GM12878 (cell line): ENCODE data around the gene TCF7L1. TPM values are rescaled to one million over a fixed set of nuclear protein-coding genes. Genes with fewer than 3 reads are reported as not detected.

Experiments used
- E2F4 ChIP-seq: IDR thresholded peaks from 2 replicates; pipeline ENCODE4 v1.6.1; 2012; ENCODE audit warnings: low read depth, low read length, improper control_type of control experiment
- EED ChIP-seq: sonication (generic); IDR thresholded peaks from 2 replicates; pipeline ENCODE4 v1.6.1; 2016; ENCODE audit warnings: antibody characterized with exemption, low read depth
- EP300 ChIP-seq, 2 experiments: fragments of 150-350 bp in 1 of 2; IDR thresholded peaks; 2 replicates each; pipeline ENCODE4 v1.6.1; 2011 to 2012; ENCODE audit warnings: low read depth in 2 of 2, low read length in 2 of 2, borderline replicate concordance in 1 of 2, improper control_type of control experiment in 1 of 2, inconsistent platforms in 1 of 2; ENCODE audit not compliant: control insufficient read depth in 1 of 2
- GATAD2B ChIP-seq: fragments of 450-650 bp; conservative IDR thresholded peaks from 2 replicates; pipeline ENCODE4 v1.6.1; 2017; ENCODE audit warnings: low read depth, mild to moderate bottlenecking, moderate library complexity
- JUNB ChIP-seq: IDR thresholded peaks from 2 replicates; pipeline ENCODE4 v1.6.1; 2016; ENCODE audit warnings: antibody characterized with exemption, mild to moderate bottlenecking
- KLF5 ChIP-seq: fragments of 450-650 bp; IDR thresholded peaks from 2 replicates; pipeline ENCODE4 v1.6.1; 2014; ENCODE audit warnings: mild to moderate bottlenecking; ENCODE audit not compliant: partially characterized antibody
- MXI1 ChIP-seq: fragments of 150-350 bp; IDR thresholded peaks from 2 replicates; pipeline ENCODE4 v1.6.1; 2011; ENCODE audit warnings: low read depth, mild to moderate bottlenecking, inconsistent platforms, low read length, improper control_type of control experiment
- NRF1 ChIP-seq: conservative IDR thresholded peaks from 2 replicates; pipeline ENCODE4 v1.6.1; 2011; ENCODE audit warnings: mild to moderate bottlenecking, low read depth, low read length, improper control_type of control experiment
- PML ChIP-seq: IDR thresholded peaks from 2 replicates; pipeline ENCODE4 v1.6.1; 2012; ENCODE audit warnings: low read length, inconsistent platforms
- RCOR1 ChIP-seq: conservative IDR thresholded peaks from 2 replicates; pipeline ENCODE4 v1.6.1; 2012; ENCODE audit warnings: low read depth, low read length, improper control_type of control experiment
- SMARCA5 ChIP-seq: fragments of 450-650 bp; IDR thresholded peaks from 2 replicates; pipeline ENCODE4 v1.6.1; 2017; ENCODE audit warnings: mild to moderate bottlenecking
- TCF3 ChIP-seq: IDR thresholded peaks from 2 replicates; pipeline ENCODE4 v1.6.1; 2012; ENCODE audit warnings: low read depth, mild to moderate bottlenecking, low read length, borderline replicate concordance; ENCODE audit not compliant: insufficient read depth
- WRNIP1 ChIP-seq: IDR thresholded peaks from 2 replicates; pipeline ENCODE4 v1.6.1; 2011; ENCODE audit warnings: low read depth, low read length, improper control_type of control experiment, borderline replicate concordance
- YY1 ChIP-seq: IDR thresholded peaks from 2 replicates; pipeline ENCODE4 v1.6.1; 2011; ENCODE audit warnings: low read depth, mild to moderate bottlenecking, low read length
- ZSCAN29 ChIP-seq: fragments of 450-650 bp; IDR thresholded peaks from 2 replicates; pipeline ENCODE4 v1.6.1; 2017; ENCODE audit warnings: mild to moderate bottlenecking, moderate library complexity
- polyA plus RNA-seq, 11 experiments: library from polyadenylated mRNA; depleted of rRNA in 4 of 11; unstranded in 6 of 11; stranded (reverse) in 5 of 11; fragments of >200 nt; fragmentation: Nextera tagmentation in 4 of 11; fragmentation: Illumina TruSeq in 1 of 11; extraction: Ambion mirVana in 4 of 11; extraction: Trizol in 1 of 11; gene quantifications; 1 replicate in 1 of 11; 2 replicates in 10 of 11; pipeline versions ENCODE4 v1.2.1 to v1.2.3, GENCODE V29; 2011 to 2016; ENCODE audit warnings: inconsistent platforms in 2 of 11, missing spikeins in 2 of 11, low read depth in 1 of 11
- total RNA-seq, 4 experiments: library from RNA; depleted of rRNA in 3 of 4; stranded (reverse); fragments of >200 nt in 3 of 4; fragmentation: Illumina TruSeq in 1 of 4; extraction: Trizol in 1 of 4; gene quantifications; 2 replicates each; pipeline versions ENCODE4 v1.2.1 to v1.2.3, GENCODE V29; 2013 to 2021
- TF ChIP-seq, protein P1 (sequence below): fragments of 450-650 bp; IDR thresholded peaks from 2 replicates; pipeline ENCODE4 v1.6.1; 2018; ENCODE audit warnings: borderline replicate concordance, mild to moderate bottlenecking; ENCODE audit not compliant: partially characterized antibody
- TF ChIP-seq, protein P2 (sequence below): IDR thresholded peaks from 2 replicates; pipeline ENCODE4 v1.6.1; 2012; ENCODE audit warnings: low read depth, low read length, improper control_type of control experiment
- TF ChIP-seq, protein P3 (sequence below): fragments of 450-650 bp; IDR thresholded peaks from 2 replicates; pipeline ENCODE4 v1.6.1; 2017; ENCODE audit warnings: low read depth, mild to moderate bottlenecking, moderate library complexity
- TF ChIP-seq, protein P4 (sequence below): fragments of 450-650 bp; IDR thresholded peaks from 2 replicates; pipeline ENCODE4 v1.6.1; 2017; ENCODE audit warnings: mild to moderate bottlenecking, moderate library complexity

The TCF7L1 gene
- total and polyA plus RNA-seq, 10 of the 15 experiments (the other 5 are each of a cell fraction or from before 2014, with no cell fraction given) = 0.03 to 0.11 (median 0.10) TPM; not detected in 7

DNA sequence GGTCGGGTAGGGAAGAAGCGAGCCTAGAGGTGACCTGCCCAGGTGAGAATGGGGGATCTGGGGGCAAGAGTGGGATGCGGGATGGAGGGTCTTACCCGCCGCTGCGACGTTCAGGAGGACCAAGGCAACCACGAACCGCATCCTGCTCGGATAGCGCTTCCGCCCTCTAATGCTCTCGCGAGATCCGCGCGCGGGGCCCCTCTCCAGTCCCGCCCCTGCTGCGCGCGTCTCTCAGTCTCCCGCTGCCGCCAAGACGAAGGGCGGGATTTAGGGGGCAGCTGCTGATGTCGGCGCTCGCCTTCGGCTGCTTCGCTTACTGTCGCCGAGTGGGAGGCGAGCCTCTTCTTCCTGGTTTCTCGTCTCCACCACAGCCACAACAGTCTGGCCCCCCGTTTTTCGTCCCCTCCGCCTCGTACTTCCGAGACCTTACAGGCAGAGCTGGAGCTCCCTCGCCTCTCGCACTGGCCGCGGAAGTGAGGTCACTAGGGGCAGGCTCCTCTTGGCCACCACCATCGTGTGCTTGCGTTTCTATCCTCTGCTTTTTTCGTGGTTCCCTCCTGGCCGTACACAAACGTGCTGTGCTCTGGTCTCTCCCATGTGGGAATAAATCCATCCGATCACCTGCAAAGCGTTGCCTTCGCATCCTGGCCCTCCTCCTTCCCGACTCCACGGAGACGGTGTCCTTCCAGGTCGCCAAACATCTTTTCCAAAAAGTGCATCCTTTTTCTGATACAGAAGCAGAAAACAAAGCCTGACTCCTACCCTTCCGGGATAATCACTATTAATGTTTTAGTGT is 194.8 kb downstream of the TCF7L1 start, which contains the start of gene TGOLN2 (continued):
- TF ChIP-seq YY1 (peak; percentile 67; the same call in 1 of the 2 replicates), EED (no peak; the same call in 1 of the 2 replicates), GATAD2B (peak; percentile 79; the same call in 1 of the 2 replicates), E2F4 (peak; percentile 60; the same call in 1 of the 2 replicates), PML (peak; percentile 99), SMARCA5 (no peak), KLF5 (peak; percentile 71), EP300 (IDR thresholded peaks at IDR 0.05; ENCODE audit: borderline replicate concordance in 1 of 2, control insufficient read depth in 1 of 2, low read depth in 2 of 2, low read length in 2 of 2) (peak in 1 of 2 experiments; percentile 13; a peak in 1 of 4 replicates), JUNB (no peak), NRF1 (0 out of 2 replicates have a peak, but pooled peaks have one; percentile 26), MXI1 (peak; percentile 80), WRNIP1 (peak; percentile 52; the same call in 1 of the 2 replicates), TCF3 (0 out of 2 replicates have a peak, but pooled peaks have one; percentile 63), RCOR1 (peak; percentile 94; the same call in 1 of the 2 replicates), ZSCAN29 (no peak)
- TF ChIP-seq, protein P1, sequence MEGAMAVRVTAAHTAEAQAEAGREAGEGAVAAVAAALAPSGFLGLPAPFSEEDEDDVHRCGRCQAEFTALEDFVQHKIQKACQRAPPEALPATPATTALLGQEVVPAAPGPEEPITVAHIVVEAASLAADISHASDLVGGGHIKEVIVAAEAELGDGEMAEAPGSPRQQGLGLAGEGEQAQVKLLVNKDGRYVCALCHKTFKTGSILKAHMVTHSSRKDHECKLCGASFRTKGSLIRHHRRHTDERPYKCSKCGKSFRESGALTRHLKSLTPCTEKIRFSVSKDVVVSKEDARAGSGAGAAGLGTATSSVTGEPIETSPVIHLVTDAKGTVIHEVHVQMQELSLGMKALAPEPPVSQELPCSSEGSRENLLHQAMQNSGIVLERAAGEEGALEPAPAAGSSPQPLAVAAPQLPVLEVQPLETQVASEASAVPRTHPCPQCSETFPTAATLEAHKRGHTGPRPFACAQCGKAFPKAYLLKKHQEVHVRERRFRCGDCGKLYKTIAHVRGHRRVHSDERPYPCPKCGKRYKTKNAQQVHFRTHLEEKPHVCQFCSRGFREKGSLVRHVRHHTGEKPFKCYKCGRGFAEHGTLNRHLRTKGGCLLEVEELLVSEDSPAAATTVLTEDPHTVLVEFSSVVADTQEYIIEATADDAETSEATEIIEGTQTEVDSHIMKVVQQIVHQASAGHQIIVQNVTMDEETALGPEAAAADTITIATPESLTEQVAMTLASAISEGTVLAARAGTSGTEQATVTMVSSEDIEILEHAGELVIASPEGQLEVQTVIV = peak; percentile 65
- TF ChIP-seq, protein P2, sequence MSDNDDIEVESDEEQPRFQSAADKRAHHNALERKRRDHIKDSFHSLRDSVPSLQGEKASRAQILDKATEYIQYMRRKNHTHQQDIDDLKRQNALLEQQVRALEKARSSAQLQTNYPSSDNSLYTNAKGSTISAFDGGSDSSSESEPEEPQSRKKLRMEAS = peak; percentile 10; the same call in 1 of the 2 replicates
- TF ChIP-seq, protein P3, sequence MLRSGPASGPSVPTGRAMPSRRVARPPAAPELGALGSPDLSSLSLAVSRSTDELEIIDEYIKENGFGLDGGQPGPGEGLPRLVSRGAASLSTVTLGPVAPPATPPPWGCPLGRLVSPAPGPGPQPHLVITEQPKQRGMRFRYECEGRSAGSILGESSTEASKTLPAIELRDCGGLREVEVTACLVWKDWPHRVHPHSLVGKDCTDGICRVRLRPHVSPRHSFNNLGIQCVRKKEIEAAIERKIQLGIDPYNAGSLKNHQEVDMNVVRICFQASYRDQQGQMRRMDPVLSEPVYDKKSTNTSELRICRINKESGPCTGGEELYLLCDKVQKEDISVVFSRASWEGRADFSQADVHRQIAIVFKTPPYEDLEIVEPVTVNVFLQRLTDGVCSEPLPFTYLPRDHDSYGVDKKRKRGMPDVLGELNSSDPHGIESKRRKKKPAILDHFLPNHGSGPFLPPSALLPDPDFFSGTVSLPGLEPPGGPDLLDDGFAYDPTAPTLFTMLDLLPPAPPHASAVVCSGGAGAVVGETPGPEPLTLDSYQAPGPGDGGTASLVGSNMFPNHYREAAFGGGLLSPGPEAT = peak; percentile 59; the same call in 1 of the 2 replicates
- TF ChIP-seq, protein P4, sequence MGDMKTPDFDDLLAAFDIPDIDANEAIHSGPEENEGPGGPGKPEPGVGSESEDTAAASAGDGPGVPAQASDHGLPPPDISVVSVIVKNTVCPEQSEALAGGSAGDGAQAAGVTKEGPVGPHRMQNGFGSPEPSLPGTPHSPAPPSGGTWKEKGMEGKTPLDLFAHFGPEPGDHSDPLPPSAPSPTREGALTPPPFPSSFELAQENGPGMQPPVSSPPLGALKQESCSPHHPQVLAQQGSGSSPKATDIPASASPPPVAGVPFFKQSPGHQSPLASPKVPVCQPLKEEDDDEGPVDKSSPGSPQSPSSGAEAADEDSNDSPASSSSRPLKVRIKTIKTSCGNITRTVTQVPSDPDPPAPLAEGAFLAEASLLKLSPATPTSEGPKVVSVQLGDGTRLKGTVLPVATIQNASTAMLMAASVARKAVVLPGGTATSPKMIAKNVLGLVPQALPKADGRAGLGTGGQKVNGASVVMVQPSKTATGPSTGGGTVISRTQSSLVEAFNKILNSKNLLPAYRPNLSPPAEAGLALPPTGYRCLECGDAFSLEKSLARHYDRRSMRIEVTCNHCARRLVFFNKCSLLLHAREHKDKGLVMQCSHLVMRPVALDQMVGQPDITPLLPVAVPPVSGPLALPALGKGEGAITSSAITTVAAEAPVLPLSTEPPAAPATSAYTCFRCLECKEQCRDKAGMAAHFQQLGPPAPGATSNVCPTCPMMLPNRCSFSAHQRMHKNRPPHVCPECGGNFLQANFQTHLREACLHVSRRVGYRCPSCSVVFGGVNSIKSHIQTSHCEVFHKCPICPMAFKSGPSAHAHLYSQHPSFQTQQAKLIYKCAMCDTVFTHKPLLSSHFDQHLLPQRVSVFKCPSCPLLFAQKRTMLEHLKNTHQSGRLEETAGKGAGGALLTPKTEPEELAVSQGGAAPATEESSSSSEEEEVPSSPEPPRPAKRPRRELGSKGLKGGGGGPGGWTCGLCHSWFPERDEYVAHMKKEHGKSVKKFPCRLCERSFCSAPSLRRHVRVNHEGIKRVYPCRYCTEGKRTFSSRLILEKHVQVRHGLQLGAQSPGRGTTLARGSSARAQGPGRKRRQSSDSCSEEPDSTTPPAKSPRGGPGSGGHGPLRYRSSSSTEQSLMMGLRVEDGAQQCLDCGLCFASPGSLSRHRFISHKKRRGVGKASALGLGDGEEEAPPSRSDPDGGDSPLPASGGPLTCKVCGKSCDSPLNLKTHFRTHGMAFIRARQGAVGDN = peak; percentile 92
